Measurements from ENCODE around the gene GTPBP3. TPM values are rescaled to one million over a fixed set of nuclear protein-coding genes. Genes with fewer than 3 reads are reported as not detected.

GTPBP3 gene
- polyA plus RNA-seq, 1 donor (not counting 4 experiments of a cell fraction or from before 2014, with no cell fraction given), result 7.2 TPM

DNA sequence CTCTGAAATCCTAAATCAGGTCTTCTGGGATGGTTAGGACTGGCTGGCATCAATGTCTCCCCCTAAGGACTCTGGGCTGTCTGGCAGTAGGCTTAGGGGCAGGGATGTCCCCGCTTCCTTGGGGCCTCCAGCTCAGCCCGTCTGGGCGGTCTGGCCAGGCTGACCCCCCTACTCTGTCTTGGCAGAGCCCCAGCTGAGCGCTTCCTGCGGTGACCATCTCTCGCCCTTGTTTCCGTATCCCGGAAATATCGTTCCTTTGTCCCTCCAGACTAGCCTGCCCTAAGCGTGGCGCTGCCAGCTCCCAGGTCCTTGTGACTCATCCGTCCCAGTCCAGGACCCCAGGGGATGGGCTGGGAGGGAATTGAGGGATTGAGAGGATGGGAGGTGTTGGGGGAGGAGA lies 11.3 kb downstream of the GTPBP3 start:
- no peak overlapping the region for H3K4me3 ChIP-seq (ENCODE audit: control insufficient read depth in 2 of 3, extremely low read depth in 1 of 3, insufficient read depth in 2 of 3, low read depth in 1 of 3, low read length in 3 of 3)
- no peaks in the 10 kb centered on the region for H3K27me3 ChIP-seq (ENCODE audit: control insufficient read depth, extremely low read depth, insufficient read depth, low read length)
- no peaks in the 10 kb centered on the region for H3K79me2 ChIP-seq (ENCODE audit: control insufficient read depth, insufficient read depth, low read length)
- H2AFZ ChIP-seq (ENCODE audit: control insufficient read depth, low read length), result peak overlapping the region; percentile 48
- no peaks in the 10 kb centered on the region for H4K20me1 ChIP-seq (ENCODE audit: control insufficient read depth, extremely low read depth, insufficient read depth, low read length)
- H3K9ac ChIP-seq (ENCODE audit: control insufficient read depth, extremely low read depth, insufficient read depth, low read length), result no peak overlapping the region
- H3K4me2 ChIP-seq (ENCODE audit: control insufficient read depth, extremely low read depth, insufficient read depth, low read depth, low read length), result peak overlapping the region; percentile 60
- FAIRE-seq, result peak; percentile 60
- H3K36me3 ChIP-seq (ENCODE audit: control insufficient read depth in 2 of 2, extremely low read depth in 1 of 2, insufficient read depth in 2 of 2, low read length in 2 of 2), result no peaks in the 10 kb centered on the region
- DNase-seq (ENCODE audit: low read depth, low spot score), result no peak
- peaks cover 6% of the 10 kb centered on the region for H3K4me1 ChIP-seq (ENCODE audit: control insufficient read depth, extremely low read depth, insufficient read depth, low read length)
- no peak overlapping the region for H3K27ac ChIP-seq (ENCODE audit: control insufficient read depth, insufficient read depth, low read length)
- H3K9me3 ChIP-seq (ENCODE audit: control insufficient read depth, low read depth, low read length), result no peaks in the 10 kb centered on the region
- TF ChIP-seq EZH2 (IDR thresholded peaks at IDR 0.05; ENCODE audit: low read length), result no peak
- no peaks in the 10 kb centered on the region for H3K9me1 ChIP-seq (ENCODE audit: control insufficient read depth, extremely low read depth, insufficient read depth, low read length)
- dilution Hi-C loops (cut with MboI; ENCODE audit: extremely low pct_ligation_motif_present, low sequenced_read_pairs), result no loop called here

- H3K27me3 ChIP-seq (ENCODE audit: control insufficient read depth, extremely low read depth, insufficient read depth, low read length), result no peaks in the 10 kb centered on the region
- no peak for FAIRE-seq
- no peaks in the 10 kb centered on the region for H3K9me1 ChIP-seq (ENCODE audit: control insufficient read depth, extremely low read depth, insufficient read depth, low read length)
Measured at GRCh38 chr19:17351815-17352435, 14.6 kb downstream of the GTPBP3 start.

More at GRCh38 chr19:17351815-17352435, 14.6 kb downstream of the GTPBP3 start:
- Histone ChIP-seq H3K4me2 (ENCODE audit: control insufficient read depth, extremely low read depth, insufficient read depth, low read depth, low read length) (no peak overlapping the region), H3K4me1 (ENCODE audit: control insufficient read depth, extremely low read depth, insufficient read depth, low read length) (peaks cover 6% of the 10 kb centered on the region), H3K79me2 (ENCODE audit: control insufficient read depth, insufficient read depth, low read length) (no peaks in the 10 kb centered on the region), H2AFZ (ENCODE audit: control insufficient read depth, low read length) (no peak overlapping the region), H3K27ac (ENCODE audit: control insufficient read depth, insufficient read depth, low read length) (no peak overlapping the region), H4K20me1 (ENCODE audit: control insufficient read depth, extremely low read depth, insufficient read depth, low read length) (no peaks in the 10 kb centered on the region), H3K36me3 (ENCODE audit: control insufficient read depth in 2 of 2, extremely low read depth in 1 of 2, insufficient read depth in 2 of 2, low read length in 2 of 2) (no peaks in the 10 kb centered on the region), H3K4me3 (ENCODE audit: control insufficient read depth in 2 of 3, extremely low read depth in 1 of 3, insufficient read depth in 2 of 3, low read depth in 1 of 3, low read length in 3 of 3) (no peak overlapping the region), H3K9me3 (ENCODE audit: control insufficient read depth, low read depth, low read length) (no peaks in the 10 kb centered on the region), H3K9ac (ENCODE audit: control insufficient read depth, extremely low read depth, insufficient read depth, low read length) (no peak overlapping the region)
- no peak for DNase-seq (ENCODE audit: low read depth, low spot score)
- dilution Hi-C loops (cut with MboI; ENCODE audit: extremely low pct_ligation_motif_present, low sequenced_read_pairs), result no loop called here
- no peak for TF ChIP-seq EZH2 (IDR thresholded peaks at IDR 0.05; ENCODE audit: low read length)
- TF ChIP-seq, protein P1, sequence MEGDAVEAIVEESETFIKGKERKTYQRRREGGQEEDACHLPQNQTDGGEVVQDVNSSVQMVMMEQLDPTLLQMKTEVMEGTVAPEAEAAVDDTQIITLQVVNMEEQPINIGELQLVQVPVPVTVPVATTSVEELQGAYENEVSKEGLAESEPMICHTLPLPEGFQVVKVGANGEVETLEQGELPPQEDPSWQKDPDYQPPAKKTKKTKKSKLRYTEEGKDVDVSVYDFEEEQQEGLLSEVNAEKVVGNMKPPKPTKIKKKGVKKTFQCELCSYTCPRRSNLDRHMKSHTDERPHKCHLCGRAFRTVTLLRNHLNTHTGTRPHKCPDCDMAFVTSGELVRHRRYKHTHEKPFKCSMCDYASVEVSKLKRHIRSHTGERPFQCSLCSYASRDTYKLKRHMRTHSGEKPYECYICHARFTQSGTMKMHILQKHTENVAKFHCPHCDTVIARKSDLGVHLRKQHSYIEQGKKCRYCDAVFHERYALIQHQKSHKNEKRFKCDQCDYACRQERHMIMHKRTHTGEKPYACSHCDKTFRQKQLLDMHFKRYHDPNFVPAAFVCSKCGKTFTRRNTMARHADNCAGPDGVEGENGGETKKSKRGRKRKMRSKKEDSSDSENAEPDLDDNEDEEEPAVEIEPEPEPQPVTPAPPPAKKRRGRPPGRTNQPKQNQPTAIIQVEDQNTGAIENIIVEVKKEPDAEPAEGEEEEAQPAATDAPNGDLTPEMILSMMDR (optimal IDR thresholded peaks at IDR 0.05 in 1 of 3, IDR thresholded peaks at IDR 0.05 in 1 of 3, conservative IDR thresholded peaks at IDR 0.05 in 1 of 3; ENCODE audit: extremely low read depth in 1 of 3, insufficient read depth in 2 of 3, low read length in 3 of 3), result no peak
